Measurements from ENCODE around the gene LANCL1. TPM values are rescaled to one million over a fixed set of nuclear protein-coding genes. Genes with fewer than 3 reads are reported as not detected.
A peak's percentile ranks its signal among the peaks of the same experiment; 100 is the strongest.

Gene LANCL1
- polyA plus RNA-seq, 1 of the 3 experiments (the other 2 are of a cell fraction), result 34.3 TPM

DNA sequence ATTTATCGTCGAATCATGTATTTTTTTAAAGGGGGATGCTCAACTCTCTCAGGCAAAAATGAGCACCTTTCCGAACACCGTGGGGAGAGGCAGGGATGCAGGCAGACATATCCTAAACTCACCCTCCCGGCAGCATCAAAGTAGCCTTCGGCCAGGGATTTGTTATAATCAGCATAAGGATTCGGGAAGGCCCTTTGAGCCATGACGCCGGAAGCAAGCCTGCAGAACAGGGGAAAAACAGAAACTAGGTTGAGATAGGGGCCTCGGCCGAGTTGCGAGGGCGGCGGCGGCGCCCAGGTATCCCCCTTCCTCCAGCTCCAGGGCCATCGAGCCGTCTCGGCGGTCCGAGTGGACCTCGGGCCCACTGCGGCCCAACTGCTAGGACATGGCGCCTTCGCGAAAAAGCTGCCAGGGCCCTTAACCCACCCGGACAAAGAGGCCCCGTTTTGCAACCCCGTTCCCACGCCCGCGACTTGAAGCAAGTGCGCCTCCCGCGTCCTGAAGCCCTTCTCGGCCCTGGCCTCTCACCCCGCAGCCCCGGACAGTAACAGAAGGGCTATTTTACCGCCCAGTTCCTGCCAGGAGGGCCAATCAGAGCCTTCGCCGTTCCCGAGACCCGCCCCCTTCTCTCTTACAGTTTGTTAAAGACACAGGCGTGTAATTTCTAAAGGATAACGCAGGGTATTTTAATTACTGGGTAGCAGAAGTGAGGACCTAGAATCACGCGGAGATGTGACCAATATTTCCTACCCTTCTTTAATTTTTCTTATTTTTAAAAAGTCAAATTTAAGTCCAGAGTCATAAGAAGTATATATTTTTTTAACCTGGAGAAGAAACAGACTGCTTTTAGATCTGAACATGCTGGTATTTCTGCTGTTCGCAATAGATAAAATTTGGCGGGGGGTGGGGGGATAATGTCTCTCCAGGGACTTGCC is at the start of gene LANCL1 (continued):
- TF ChIP-seq, protein P1, sequence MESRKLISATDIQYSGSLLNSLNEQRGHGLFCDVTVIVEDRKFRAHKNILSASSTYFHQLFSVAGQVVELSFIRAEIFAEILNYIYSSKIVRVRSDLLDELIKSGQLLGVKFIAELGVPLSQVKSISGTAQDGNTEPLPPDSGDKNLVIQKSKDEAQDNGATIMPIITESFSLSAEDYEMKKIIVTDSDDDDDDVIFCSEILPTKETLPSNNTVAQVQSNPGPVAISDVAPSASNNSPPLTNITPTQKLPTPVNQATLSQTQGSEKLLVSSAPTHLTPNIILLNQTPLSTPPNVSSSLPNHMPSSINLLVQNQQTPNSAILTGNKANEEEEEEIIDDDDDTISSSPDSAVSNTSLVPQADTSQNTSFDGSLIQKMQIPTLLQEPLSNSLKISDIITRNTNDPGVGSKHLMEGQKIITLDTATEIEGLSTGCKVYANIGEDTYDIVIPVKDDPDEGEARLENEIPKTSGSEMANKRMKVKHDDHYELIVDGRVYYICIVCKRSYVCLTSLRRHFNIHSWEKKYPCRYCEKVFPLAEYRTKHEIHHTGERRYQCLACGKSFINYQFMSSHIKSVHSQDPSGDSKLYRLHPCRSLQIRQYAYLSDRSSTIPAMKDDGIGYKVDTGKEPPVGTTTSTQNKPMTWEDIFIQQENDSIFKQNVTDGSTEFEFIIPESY (IDR thresholded peaks at IDR 0.05; ENCODE audit: borderline replicate concordance, low read depth), result no peak
- TF ChIP-seq CHD2 (IDR thresholded peaks at IDR 0.05; ENCODE audit: low read length, partially characterized antibody) (peak; percentile 34), FOXM1 (IDR thresholded peaks at IDR 0.05; ENCODE audit: low read depth) (no peak; the same call in 1 of the 2 replicates), EZH2phosphoT487 (IDR thresholded peaks at IDR 0.05; ENCODE audit: borderline replicate concordance, low read depth) (no peak), FOSL2 (IDR thresholded peaks at IDR 0.05; ENCODE audit: borderline replicate concordance, low read depth) (no peak), YY1 (IDR thresholded peaks at IDR 0.05; ENCODE audit: low read depth) (peak; percentile 44; the same call in 1 of the 2 replicates), MXI1 (IDR thresholded peaks at IDR 0.05; ENCODE audit: low read depth, low read length) (peak; percentile 78; the same call in 1 of the 2 replicates), NRF1 (IDR thresholded peaks at IDR 0.05; ENCODE audit: low read depth, low read length) (no peak), FOXJ3 (CRISPR knock-in tag; IDR thresholded peaks at IDR 0.05) (no peak)
- TF ChIP-seq, protein P2, sequence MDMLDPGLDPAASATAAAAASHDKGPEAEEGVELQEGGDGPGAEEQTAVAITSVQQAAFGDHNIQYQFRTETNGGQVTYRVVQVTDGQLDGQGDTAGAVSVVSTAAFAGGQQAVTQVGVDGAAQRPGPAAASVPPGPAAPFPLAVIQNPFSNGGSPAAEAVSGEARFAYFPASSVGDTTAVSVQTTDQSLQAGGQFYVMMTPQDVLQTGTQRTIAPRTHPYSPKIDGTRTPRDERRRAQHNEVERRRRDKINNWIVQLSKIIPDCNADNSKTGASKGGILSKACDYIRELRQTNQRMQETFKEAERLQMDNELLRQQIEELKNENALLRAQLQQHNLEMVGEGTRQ (IDR thresholded peaks at IDR 0.05; ENCODE audit: borderline replicate concordance, low read depth, low read length), result no peak

DNA sequence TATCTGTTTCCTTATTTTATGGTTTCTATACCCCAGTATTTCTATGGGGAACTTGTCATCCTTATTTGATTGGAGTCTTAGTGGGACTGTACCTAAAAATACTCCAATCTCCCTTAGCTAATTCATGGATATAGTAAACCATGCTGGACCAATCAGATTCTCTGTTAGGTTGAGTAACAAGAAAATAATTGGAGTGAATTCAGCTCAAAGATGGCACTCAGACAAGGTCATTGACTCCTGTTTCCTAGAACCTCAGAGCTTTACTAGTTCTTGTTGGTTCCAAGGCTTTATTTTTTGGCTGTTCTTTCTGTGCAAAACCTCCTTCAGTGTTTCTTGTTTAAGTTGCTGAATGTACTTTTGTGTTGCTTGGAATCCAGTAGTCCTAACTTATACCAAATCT is 48.0 kb upstream of the LANCL1 start:
- CTCF ChIA-PET, result interaction anchor here (1.5 to 2.1 kb wide), 2 partner anchors 20 to 22 kb away, joined by 4 to 11 read pairs; no protein-coding TSS in a partner anchor
- TF ChIP-seq, protein P3, sequence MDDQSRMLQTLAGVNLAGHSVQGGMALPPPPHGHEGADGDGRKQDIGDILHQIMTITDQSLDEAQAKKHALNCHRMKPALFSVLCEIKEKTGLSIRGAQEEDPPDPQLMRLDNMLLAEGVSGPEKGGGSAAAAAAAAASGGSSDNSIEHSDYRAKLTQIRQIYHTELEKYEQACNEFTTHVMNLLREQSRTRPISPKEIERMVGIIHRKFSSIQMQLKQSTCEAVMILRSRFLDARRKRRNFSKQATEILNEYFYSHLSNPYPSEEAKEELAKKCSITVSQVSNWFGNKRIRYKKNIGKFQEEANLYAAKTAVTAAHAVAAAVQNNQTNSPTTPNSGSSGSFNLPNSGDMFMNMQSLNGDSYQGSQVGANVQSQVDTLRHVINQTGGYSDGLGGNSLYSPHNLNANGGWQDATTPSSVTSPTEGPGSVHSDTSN (IDR thresholded peaks at IDR 0.05), result no peak
- TF ChIP-seq SMC3 (IDR thresholded peaks at IDR 0.05; ENCODE audit: low read depth, low read length) (no peak), MEF2A (IDR thresholded peaks at IDR 0.05; ENCODE audit: borderline replicate concordance, low read depth) (no peak), CHD2 (IDR thresholded peaks at IDR 0.05; ENCODE audit: low read length, partially characterized antibody) (no peak)
- TF ChIP-seq, protein P4, sequence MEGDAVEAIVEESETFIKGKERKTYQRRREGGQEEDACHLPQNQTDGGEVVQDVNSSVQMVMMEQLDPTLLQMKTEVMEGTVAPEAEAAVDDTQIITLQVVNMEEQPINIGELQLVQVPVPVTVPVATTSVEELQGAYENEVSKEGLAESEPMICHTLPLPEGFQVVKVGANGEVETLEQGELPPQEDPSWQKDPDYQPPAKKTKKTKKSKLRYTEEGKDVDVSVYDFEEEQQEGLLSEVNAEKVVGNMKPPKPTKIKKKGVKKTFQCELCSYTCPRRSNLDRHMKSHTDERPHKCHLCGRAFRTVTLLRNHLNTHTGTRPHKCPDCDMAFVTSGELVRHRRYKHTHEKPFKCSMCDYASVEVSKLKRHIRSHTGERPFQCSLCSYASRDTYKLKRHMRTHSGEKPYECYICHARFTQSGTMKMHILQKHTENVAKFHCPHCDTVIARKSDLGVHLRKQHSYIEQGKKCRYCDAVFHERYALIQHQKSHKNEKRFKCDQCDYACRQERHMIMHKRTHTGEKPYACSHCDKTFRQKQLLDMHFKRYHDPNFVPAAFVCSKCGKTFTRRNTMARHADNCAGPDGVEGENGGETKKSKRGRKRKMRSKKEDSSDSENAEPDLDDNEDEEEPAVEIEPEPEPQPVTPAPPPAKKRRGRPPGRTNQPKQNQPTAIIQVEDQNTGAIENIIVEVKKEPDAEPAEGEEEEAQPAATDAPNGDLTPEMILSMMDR (IDR thresholded peaks at IDR 0.05), result no peak
- no peak overlapping the region for H3K4me2 ChIP-seq
- no peaks in the 10 kb centered on the region for H3K9me3 ChIP-seq
- POLR2A ChIA-PET, result no interaction called here
- no peak overlapping the region for H3K9ac ChIP-seq
- no peak overlapping the region for H3K4me3 ChIP-seq (ENCODE audit: low read depth in 2 of 2, low read length in 1 of 2)
- H4K20me1 ChIP-seq (ENCODE audit: insufficient read depth), result no peaks in the 10 kb centered on the region
- no peaks in the 10 kb centered on the region for H3K9me2 ChIP-seq
- H3K79me2 ChIP-seq (ENCODE audit: insufficient read depth), result no peaks in the 10 kb centered on the region; the same call in 1 of the 2 replicates
- H3K4me1 ChIP-seq (ENCODE audit: control insufficient read depth in 1 of 2, insufficient read depth in 2 of 2, low read depth in 1 of 2, low read length in 1 of 2), result no peaks in the 10 kb centered on the region
- no peak overlapping the region for H3K27ac ChIP-seq (ENCODE audit: low read depth in 2 of 2, low read length in 1 of 2)
- no peak for DNase-seq
- no peaks in the 10 kb centered on the region for H3K27me3 ChIP-seq (ENCODE audit: insufficient read depth)
- H3F3A ChIP-seq (replicated peaks; ENCODE audit: insufficient read depth), result no peaks in the 10 kb centered on the region
- H2AFZ ChIP-seq (ENCODE audit: low read depth), result no peak overlapping the region
- H3K36me3 ChIP-seq (replicated peaks in 1 of 2; ENCODE audit: control insufficient read depth in 1 of 2, insufficient read depth in 2 of 2, low read length in 1 of 2), result no peaks in the 10 kb centered on the region

All from SK-N-SH (cell line).